HG03442 (cell line): ENCODE data around the gene UBAP2.
"Not testable (repeated sequence)": the region's sequence is repeated elsewhere in the genome, so short reads cannot be mapped to it uniquely, and the experiment has no call there.

Experiments
- ATAC-seq: cut with Tn5 transposase; IDR thresholded peaks from one replicate; pipeline ENCODE4 v1.9.1; 2021; ENCODE audit warnings: mild to moderate bottlenecking, moderate library complexity; ENCODE audit not compliant: unreplicated experiment

Gene UBAP2

DNA sequence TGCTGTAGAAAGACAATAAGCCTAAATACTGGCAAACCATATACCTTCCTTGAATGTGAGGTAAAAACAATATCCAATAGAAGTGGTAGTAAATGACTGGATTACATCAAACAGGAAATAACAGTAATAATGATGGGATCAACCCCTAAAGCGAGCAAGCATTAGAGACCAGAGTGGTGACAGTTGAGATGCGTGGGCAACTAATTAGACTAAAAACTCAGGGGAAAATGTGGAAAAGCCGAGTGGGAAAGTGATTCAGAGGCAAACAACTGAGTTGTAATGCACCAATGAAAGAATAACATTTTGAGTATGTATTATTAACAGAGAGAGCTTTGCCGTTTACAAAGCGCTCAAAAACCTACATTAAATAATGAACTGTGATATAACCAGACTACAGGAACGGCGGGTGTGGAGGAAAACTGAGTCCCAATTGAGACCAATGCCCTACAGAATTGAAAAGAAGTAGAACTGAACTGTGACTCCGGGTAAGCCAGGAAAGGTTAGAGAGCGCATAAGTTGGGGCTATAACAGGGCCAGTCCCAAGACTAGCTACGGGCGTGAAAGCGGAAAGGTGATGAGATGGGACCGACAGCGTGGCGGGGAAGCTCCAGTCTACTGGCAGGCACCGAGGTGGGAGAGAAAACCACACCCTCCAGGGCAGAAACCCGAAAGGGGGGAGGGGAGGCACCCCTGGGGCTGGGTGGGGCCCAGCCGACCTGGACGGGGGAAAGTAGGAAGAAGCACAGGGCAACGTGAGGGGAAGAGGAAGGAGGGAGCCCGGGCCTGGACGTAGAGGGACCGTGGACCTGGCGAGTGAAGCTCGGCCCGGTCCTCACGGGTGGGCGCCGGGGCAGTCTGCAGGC lies 592 bp downstream of the UBAP2 start:
- ATAC-seq = peak; percentile 29

GRCh38 chr9:34046784-34047379 lies 1.8 kb downstream of the UBAP2 start:
- no peak for ATAC-seq

- no peak for ATAC-seq
These were observed 2.8 kb downstream of the UBAP2 start for GRCh38 chr9:34045903-34046302.

- not testable (repeated sequence) for ATAC-seq
These were observed 6.6 kb downstream of the UBAP2 start for GRCh38 chr9:34042074-34042473.

DNA sequence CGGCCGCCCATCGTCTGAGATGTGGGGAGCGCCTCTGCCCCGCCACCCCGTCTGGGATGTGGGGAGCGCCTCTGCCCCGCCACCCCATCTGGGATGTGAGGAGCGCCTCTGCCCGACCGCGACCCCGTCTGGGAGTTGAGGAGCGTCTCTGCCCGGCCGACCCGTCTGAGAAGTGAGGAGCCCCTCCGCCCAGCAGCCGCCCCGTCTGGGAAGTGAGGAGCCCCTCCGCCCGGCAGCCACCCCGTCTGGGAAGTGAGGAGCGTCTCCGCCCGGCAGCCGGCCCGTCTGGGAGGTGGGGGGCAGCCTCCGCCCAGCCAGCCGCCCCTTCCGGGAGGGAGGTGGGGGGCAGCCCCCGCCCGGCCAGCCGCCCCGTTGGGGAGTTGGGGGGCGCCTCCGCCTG lies 9.8 kb downstream of the UBAP2 start:
- not testable (repeated sequence) for ATAC-seq

GRCh38 chr9:34037626-34038025 lies 11.1 kb downstream of the UBAP2 start:
- no peak for ATAC-seq

DNA sequence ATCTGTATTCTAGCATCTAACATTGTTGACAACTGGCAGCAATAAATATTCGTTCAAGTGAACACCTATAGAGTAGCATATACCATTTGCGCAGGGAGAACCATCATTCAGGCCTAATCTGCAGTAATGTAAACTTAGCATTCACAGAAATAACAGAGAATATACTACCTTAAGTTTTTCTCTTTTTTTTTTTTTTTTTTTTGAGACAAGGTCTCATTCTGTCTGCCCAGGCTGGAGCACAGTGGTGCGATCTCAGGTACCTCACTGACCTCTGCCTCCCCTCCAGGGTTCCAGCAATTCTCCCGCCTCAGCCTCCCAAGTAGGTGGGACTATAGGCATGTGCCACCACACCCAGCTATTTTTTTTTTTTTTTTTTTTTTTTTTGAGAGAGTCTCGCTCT lies 12.1 kb downstream of the UBAP2 start:
- ATAC-seq = no peak

GRCh38 chr9:34035656-34036055 lies 13.0 kb downstream of the UBAP2 start:
- no peak for ATAC-seq

DNA sequence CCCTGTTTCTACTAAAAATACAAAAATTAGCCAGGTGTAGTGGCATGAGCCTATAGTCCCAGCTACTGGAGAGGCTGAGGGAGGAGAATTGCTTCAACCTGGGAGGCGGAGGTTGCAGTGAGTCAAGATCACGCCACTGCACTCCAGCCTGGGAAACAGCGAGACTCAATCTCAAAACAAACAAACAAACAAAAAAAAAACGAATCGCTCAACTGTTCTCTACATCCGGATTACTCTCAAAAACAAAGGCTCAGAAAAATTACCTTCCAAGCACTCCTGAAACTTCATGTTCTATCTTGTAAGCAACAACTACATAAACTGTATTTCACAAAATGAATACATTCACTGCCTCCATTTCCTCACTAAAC lies 14.0 kb downstream of the UBAP2 start:
- no peak for ATAC-seq

DNA sequence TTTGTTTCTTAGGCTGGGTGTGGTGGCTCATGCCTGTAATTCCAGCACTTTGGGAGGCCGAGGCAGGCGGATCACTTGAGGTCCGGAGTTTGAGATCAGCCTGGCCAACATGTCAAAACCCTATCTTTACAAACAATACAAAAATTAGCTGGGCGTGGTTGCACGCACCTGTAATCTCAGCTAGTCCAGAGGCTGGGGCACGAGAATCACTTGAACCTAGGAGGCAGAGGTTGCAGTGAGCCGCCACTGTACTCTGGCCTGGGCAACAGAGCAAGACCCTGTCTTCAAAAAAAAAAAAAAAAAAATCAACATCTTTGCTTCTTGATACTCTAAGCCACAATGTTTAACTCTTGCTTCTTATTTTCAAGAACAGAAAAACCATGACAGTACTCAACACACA lies 16.1 kb downstream of the UBAP2 start:
- no peak for ATAC-seq

DNA sequence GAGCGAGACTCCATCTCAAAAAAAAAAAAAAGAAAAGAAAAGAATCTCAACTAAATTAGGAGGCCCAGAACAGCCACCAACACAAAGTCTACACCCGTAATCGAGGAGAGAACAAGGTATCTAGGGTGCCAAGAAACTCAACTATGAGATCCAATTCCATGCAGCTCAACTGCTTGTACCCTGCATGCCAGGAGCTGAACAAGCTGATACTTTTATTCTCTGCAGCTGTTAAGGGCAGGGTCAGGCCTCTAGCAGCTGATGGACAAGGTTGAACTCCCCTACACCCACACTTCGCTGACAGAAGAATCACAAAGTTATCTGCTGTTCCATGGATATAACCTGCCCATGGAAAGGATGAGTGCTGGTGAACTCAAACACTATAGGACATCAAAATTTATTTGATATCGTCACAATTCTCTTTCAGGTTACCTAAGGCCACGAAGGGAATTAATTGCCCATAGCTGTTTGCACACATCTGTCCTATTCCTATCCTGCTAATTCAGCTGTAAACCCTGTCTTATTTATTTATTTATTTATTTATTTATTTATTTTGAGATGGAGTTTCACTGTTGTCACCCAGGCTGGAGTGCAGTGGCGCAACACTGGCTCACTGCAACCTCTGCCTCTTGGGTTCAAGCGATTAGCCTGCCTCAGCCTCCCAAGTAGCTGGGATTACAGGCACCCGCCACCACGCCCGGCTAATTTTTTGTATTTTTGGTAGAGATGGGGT lies 20.7 kb downstream of the UBAP2 start:
- ATAC-seq = no peak

DNA sequence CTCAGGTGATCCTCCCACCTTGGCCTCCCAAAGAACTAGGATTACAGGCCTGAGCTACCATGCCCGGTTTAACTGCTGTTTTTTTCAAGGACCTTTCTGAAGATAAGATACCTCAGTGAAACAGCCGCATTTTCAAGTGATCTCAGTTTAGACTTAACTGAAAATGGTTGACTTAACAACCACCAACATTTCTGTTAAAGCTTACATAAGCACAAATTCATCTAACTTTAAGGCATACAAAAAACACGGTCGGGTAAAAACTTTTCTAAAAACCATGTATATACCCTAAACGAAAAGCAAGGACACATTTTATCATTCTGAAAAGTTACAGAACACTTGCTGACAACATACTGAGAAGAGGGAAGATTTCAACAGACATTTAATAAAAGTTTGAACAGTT lies 22.9 kb downstream of the UBAP2 start:
- no peak for ATAC-seq

- ATAC-seq = no peak
These were observed 23.6 kb downstream of the UBAP2 start for GRCh38 chr9:34025062-34025461.

DNA sequence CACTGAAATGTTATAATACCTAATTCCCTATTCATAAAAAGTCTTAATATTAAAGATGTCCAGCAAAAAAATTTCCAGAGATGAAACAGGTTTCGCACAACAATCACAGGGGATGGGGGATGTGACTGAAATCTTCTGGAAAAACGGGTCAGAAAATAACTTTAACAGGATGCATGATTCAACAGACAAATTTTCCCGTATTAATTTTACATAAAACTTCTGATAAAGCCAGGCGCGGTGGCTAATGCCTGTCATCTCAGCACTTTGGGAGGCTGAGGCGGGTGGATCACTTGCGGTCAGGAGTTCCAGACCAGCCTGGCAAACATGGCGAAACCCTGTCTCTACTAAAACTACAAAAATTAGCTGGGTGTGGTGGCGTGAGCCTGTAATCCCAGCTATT lies 24.2 kb downstream of the UBAP2 start:
- ATAC-seq = not testable (repeated sequence)

- no peak for ATAC-seq
These were observed 32.5 kb downstream of the UBAP2 start for GRCh38 chr9:34016149-34016548.

DNA sequence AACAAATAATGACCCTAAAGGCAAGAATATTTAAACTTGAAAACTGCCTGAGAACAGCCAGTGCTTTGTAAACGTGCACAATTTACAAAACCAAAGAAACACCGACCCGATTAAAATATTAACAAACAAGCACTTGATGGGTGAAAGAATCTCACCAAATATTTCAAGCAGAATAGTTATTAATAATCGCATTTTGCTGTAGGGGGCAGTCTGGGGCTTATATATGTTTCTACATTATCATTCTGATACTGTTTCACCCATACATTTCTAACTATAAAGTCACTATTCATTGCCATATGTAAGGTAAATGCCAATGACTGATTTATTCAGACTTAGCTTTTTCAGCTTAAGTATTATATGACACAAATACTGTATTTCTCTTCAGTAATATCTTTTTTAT lies 37.7 kb downstream of the UBAP2 start:
- no peak for ATAC-seq

DNA sequence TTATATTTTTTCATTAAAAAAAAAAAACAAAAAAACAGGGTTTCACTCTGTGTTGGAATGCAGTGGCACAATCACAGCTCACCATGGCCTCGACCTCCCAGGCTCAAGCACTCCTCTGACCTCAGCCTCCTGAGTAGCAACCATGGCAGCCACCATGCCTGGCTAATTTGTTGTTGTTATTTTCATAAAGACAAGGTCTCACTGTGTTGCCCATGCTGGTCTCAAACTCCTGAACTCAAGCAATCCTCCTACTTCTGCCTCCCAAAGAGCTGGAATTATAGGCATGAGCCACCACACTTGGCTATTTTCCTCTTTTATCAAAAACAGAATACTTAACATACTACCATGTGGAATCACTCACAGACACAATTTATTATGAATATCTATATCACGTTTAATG lies 46.7 kb downstream of the UBAP2 start:
- no peak for ATAC-seq

DNA sequence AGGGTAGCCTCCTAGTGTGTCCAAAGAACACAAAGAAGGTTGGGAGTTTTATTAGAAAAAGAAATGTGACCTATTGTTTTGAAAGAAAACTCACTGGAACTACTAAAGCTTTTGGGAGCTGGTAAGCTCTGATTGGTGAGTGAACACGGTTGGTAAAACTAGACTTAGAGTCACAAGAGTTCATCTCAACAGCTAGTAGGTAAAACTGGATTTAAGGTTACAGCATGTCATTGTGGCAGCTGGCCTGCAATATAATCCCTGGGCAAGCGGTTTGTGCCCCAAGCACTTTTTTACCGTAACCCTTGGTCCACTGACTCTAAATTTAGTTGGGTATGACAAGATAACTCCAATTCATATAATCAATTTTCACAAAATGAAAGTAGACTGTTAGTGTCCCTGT lies 47.4 kb downstream of the UBAP2 start:
- ATAC-seq = no peak

- no peak for ATAC-seq
These were observed 53.2 kb downstream of the UBAP2 start for GRCh38 chr9:33995449-33995848.

GRCh38 chr9:33993104-33993503 lies 55.6 kb downstream of the UBAP2 start:
- ATAC-seq = no peak

GRCh38 chr9:33992632-33993031 lies 56.1 kb downstream of the UBAP2 start:
- ATAC-seq = no peak
